ENCODE data around the gene RAD18. TPM values are rescaled to one million over a fixed set of nuclear protein-coding genes. Genes with fewer than 3 reads are reported as not detected.
A peak's percentile ranks its signal among the peaks of the same experiment; 100 is the strongest.

Gene RAD18
- total RNA-seq, 2 donors from 2014 or later, result 2.4 to 3.6 TPM

DNA sequence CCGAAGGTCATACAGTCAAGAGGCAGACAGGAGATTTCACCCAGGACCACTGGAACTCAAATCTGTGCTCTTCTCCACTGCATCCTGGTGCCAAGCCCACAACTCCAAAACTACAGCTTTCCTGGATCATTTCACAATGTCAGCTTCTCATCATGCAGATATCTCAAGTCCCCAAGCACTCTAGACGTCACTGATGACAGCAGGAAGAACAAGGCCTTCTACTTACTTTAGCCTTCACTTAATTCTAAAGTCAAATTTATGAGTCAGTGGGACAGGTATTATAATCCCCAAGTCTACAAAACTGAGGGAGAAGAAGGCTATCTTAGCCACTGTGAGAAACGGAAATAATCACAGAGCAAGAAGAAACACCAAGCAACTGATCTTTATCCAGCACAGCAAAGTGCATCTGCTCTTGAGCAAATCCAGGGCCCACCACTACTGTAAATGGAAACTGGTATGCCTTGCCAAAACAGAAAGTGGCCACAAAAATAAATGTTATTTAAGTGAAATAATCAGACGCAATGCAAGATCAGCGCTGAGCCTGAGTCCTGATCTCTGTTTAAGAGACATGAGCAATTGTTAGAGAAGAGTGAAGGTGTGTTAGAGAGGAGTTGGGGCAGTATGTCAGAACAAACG is 928 bp downstream of the RAD18 start:
- no peak for DNase-seq (ENCODE audit: low spot score)
- Histone ChIP-seq H3K27ac (peak overlapping the region in 1 of 2 donors; percentile 78), H3K4me1 (peaks cover 0 to 16% of the 10 kb centered on the region in 2 donors), H3K9me3 (no peaks in the 10 kb centered on the region), H3K36me3 (no peaks in the 10 kb centered on the region), H3K4me3 (peak overlapping the region; percentile 72 to 85), H3K27me3 (no peaks in the 10 kb centered on the region)
- TF ChIP-seq, protein P1, sequence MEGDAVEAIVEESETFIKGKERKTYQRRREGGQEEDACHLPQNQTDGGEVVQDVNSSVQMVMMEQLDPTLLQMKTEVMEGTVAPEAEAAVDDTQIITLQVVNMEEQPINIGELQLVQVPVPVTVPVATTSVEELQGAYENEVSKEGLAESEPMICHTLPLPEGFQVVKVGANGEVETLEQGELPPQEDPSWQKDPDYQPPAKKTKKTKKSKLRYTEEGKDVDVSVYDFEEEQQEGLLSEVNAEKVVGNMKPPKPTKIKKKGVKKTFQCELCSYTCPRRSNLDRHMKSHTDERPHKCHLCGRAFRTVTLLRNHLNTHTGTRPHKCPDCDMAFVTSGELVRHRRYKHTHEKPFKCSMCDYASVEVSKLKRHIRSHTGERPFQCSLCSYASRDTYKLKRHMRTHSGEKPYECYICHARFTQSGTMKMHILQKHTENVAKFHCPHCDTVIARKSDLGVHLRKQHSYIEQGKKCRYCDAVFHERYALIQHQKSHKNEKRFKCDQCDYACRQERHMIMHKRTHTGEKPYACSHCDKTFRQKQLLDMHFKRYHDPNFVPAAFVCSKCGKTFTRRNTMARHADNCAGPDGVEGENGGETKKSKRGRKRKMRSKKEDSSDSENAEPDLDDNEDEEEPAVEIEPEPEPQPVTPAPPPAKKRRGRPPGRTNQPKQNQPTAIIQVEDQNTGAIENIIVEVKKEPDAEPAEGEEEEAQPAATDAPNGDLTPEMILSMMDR (IDR thresholded peaks at IDR 0.05), result no peak

- Histone ChIP-seq H3K4me3 (no peak overlapping the region), H3K27ac (no peak overlapping the region), H3K9me3 (no peaks in the 10 kb centered on the region), H3K36me3 (no peaks in the 10 kb centered on the region), H3K27me3 (no peaks in the 10 kb centered on the region), H3K4me1 (peaks cover 0 to 16% of the 10 kb centered on the region in 2 donors)
- TF ChIP-seq, protein P1 (IDR thresholded peaks at IDR 0.05), result no peak
- DNase-seq (ENCODE audit: low spot score), result no peak
Measured at GRCh38 chr3:8959668-8960067, 3.6 kb downstream of the RAD18 start.

GRCh38 chr3:8954938-8955763 is 8.1 kb downstream of the RAD18 start:
- no peaks in the 10 kb centered on the region for H3K36me3 ChIP-seq
- peak overlapping the region; percentile 23 to 69 for H3K27ac ChIP-seq
- no peaks in the 10 kb centered on the region for H3K27me3 ChIP-seq
- TF ChIP-seq, protein P1 (IDR thresholded peaks at IDR 0.05), result peak in 1 of 2 donors; percentile 22
- no peak for DNase-seq (ENCODE audit: low spot score)
- no peaks in the 10 kb centered on the region for H3K9me3 ChIP-seq
- no peak overlapping the region for H3K4me3 ChIP-seq
- no peaks in the 10 kb centered on the region for H3K4me1 ChIP-seq

DNA sequence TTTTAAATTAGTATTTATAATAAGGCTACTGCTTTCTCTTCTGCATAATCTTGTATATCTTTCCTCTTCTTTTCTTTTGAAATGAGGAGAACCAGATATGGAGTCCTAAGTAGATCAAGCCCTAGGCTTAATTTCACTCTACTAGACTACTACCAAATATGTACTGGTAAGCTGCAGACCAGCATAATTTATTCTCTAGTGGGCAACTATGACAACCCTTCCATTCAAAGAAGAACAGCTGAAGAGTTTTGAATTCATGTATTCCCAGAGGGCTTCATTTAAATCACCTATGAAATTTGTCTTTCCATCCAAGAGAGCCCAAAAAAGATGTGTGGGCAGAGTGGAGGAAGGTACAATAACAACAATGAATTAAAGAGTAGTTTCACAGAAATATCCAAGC is 10.0 kb downstream of the RAD18 start:
- Histone ChIP-seq H3K27me3 (no peaks in the 10 kb centered on the region), H3K36me3 (no peaks in the 10 kb centered on the region), H3K4me3 (no peak overlapping the region), H3K27ac (no peak overlapping the region), H3K9me3 (no peaks in the 10 kb centered on the region), H3K4me1 (no peaks in the 10 kb centered on the region)
- DNase-seq (ENCODE audit: low spot score), result no peak
- TF ChIP-seq, protein P1 (IDR thresholded peaks at IDR 0.05), result no peak

GRCh38 chr3:8952130-8952529 is 11.1 kb downstream of the RAD18 start:
- TF ChIP-seq, protein P1 (IDR thresholded peaks at IDR 0.05), result no peak
- no peak for DNase-seq (ENCODE audit: low spot score)
- Histone ChIP-seq H3K9me3 (no peaks in the 10 kb centered on the region), H3K4me1 (no peaks in the 10 kb centered on the region), H3K27me3 (no peaks in the 10 kb centered on the region), H3K27ac (no peak overlapping the region), H3K36me3 (no peaks in the 10 kb centered on the region), H3K4me3 (no peak overlapping the region)

All from right atrium auricular region (tissue), 2 donors.